DND-41 (cell line): ENCODE data around the gene MRPS2.

Experiments
- ATAC-seq: fragments of 200-7000 bp; cut with Tn5 transposase; 3 replicates; pipeline ENCODE4 v1.9.1; 2021; ENCODE audit warnings: low read depth; ENCODE audit not compliant: insufficient read depth
- DNase-seq: peaks from one replicate; pipeline ENCODE4 v3.0.0-alpha.2; 2020
- H2AFZ ChIP-seq: 2 replicates; pipeline ENCODE4 v1.6.0; 2012; ENCODE audit warnings: low read depth, low read length
- H3K27ac ChIP-seq: 2 replicates; pipeline ENCODE4 v1.5.1; 2012; ENCODE audit warnings: low read length, inconsistent platforms
- H3K27me3 ChIP-seq: fragments of 200-600 bp; sonication (generic); 2 replicates; pipeline ENCODE4 v1.6.0; 2012; ENCODE audit warnings: low read length, mild to moderate bottlenecking, inconsistent platforms; ENCODE audit not compliant: insufficient read depth, poor library complexity
- H3K36me3 ChIP-seq: 2 replicates; pipeline ENCODE4 v1.5.1; 2012; ENCODE audit warnings: low read length, inconsistent platforms; ENCODE audit not compliant: insufficient read depth
- H3K4me1 ChIP-seq: 2 replicates; pipeline ENCODE4 v1.5.1; 2012; ENCODE audit warnings: mild to moderate bottlenecking, low read length; ENCODE audit not compliant: insufficient read depth
- H3K4me2 ChIP-seq: 2 replicates; pipeline ENCODE4 v1.6.0; 2012; ENCODE audit warnings: mild to moderate bottlenecking, moderate library complexity, low read length, inconsistent platforms; ENCODE audit not compliant: insufficient read depth
- H3K4me3 ChIP-seq, 2 experiments: fragments of 200-600 bp in 1 of 2; shearing (Covaris generic) in 1 of 2; 2 replicates each; pipeline ENCODE4 v1.5.1; 2012 to 2016; ENCODE audit warnings: inconsistent platforms in 2 of 2, low read length in 2 of 2, mild to moderate bottlenecking in 2 of 2, low read depth in 1 of 2, moderate library complexity in 1 of 2
- H3K79me2 ChIP-seq: 2 replicates; pipeline ENCODE4 v1.6.0; 2012; ENCODE audit warnings: low read length, inconsistent platforms; ENCODE audit not compliant: insufficient read depth
- H3K9ac ChIP-seq: 2 replicates; pipeline ENCODE4 v1.6.0; 2012; ENCODE audit warnings: low read depth, mild to moderate bottlenecking, inconsistent platforms, low read length, moderate library complexity
- H3K9me3 ChIP-seq: 2 replicates; pipeline ENCODE4 v1.5.1; 2012; ENCODE audit warnings: low read length, moderate library complexity, mild to moderate bottlenecking, inconsistent platforms; ENCODE audit not compliant: insufficient read depth, severe bottlenecking
- H4K20me1 ChIP-seq: 2 replicates; pipeline ENCODE4 v1.6.0; 2012; ENCODE audit warnings: low read length; ENCODE audit not compliant: insufficient read depth
- CTCF ChIP-seq: IDR thresholded peaks from 2 replicates; pipeline ENCODE4 v1.5.1; 2012; ENCODE audit warnings: borderline replicate concordance, low read length, moderate library complexity, mild to moderate bottlenecking; ENCODE audit not compliant: poor library complexity, severe bottlenecking; ENCODE audit errors: extremely low read depth
- EZH2 ChIP-seq: IDR thresholded peaks from 3 replicates; pipeline ENCODE4 v1.6.1; 2012; ENCODE audit warnings: borderline replicate concordance, low read depth, mild to moderate bottlenecking, moderate library complexity, low read length, inconsistent platforms; ENCODE audit not compliant: severe bottlenecking

Gene MRPS2

GRCh38 chr9:135500071-135500524 is 384 bp upstream of the MRPS2 start:
- DNase-seq, result no peak
- H3K4me2 ChIP-seq, result peak overlapping the region; percentile 99

GRCh38 chr9:135501261-135502167 is 1.0 kb downstream of the MRPS2 start:
- H3K9ac ChIP-seq, result peak overlapping the region; percentile 96
- no peak for ATAC-seq
- H3K9me3 ChIP-seq, result no peaks in the 10 kb centered on the region
- H3K27me3 ChIP-seq, result no peaks in the 10 kb centered on the region
- peaks cover 24% of the 10 kb centered on the region for H3K79me2 ChIP-seq
- peaks cover 37% of the 10 kb centered on the region for H3K36me3 ChIP-seq
- H3K27ac ChIP-seq, result peak overlapping the region; percentile 75
- H2AFZ ChIP-seq, result peak overlapping the region; percentile 92; the same call in 1 of the 2 replicates
- H3K4me2 ChIP-seq, result peak overlapping the region; percentile 99
- peaks cover 30% of the 10 kb centered on the region for H3K4me1 ChIP-seq
- H3K4me3 ChIP-seq, result peak overlapping the region; percentile 76 to 93
- no peak for TF ChIP-seq EZH2
- no peak for DNase-seq
- peaks cover 51% of the 10 kb centered on the region for H4K20me1 ChIP-seq

More at GRCh38 chr9:135500071-135500524, 384 bp upstream of the MRPS2 start:
- Histone ChIP-seq H3K79me2 (peaks cover 24% of the 10 kb centered on the region), H3K27ac (peak overlapping the region; percentile 14; the same call in 1 of the 2 replicates), H3K36me3 (peaks cover 36% of the 10 kb centered on the region), H3K9me3 (no peaks in the 10 kb centered on the region), H3K4me1 (peaks cover 30% of the 10 kb centered on the region), H3K9ac (peak overlapping the region; percentile 96), H3K27me3 (peaks cover under 1% of the 10 kb centered on the region), H4K20me1 (peaks cover 48% of the 10 kb centered on the region), H3K4me3 (peak overlapping the region; percentile 76 to 93; a peak in 3 of 4 replicates), H2AFZ (peak overlapping the region; percentile 92)
- ATAC-seq, result peak; percentile 12; the same call in 2 of the 3 replicates
- TF ChIP-seq CTCF (no peak), EZH2 (no peak)

GRCh38 chr9:135502168-135502872 is 1.8 kb downstream of the MRPS2 start:
- TF ChIP-seq CTCF (no peak), EZH2 (no peak)
- no peaks in the 10 kb centered on the region for H3K27me3 ChIP-seq
- no peaks in the 10 kb centered on the region for H3K9me3 ChIP-seq
- H3K4me3 ChIP-seq, result peak overlapping the region; percentile 76 to 93; a peak in 3 of 4 replicates
- peaks cover 30% of the 10 kb centered on the region for H3K4me1 ChIP-seq
- peak overlapping the region; percentile 75; the same call in 1 of the 2 replicates for H3K27ac ChIP-seq
- H4K20me1 ChIP-seq, result peaks cover 51% of the 10 kb centered on the region
- H2AFZ ChIP-seq, result no peak overlapping the region
- peaks cover 37% of the 10 kb centered on the region for H3K36me3 ChIP-seq
- peak overlapping the region; percentile 99 for H3K4me2 ChIP-seq
- ATAC-seq (no peak), DNase-seq (no peak)
- peak overlapping the region; percentile 96 for H3K9ac ChIP-seq
- peaks cover 24% of the 10 kb centered on the region for H3K79me2 ChIP-seq
